HEK293 (cell line): ENCODE results near the gene F5.

Source experiments
- CTCF ChIA-PET: fragments of 350-600 bp; formaldehyde crosslinking; extraction: SDS; loops from one replicate; lab custom pipeline; 2021; ENCODE audit warnings: antibody characterized with exemption; lab: Yijun Ruan, JAX
- POLR2A ChIA-PET: fragments of 300-600 bp; formaldehyde crosslinking; extraction: SDS; loops from one replicate; lab custom pipeline; 2020; ENCODE audit warnings: antibody characterized with exemption, inconsistent platforms; lab: Yijun Ruan, JAX
- H3K27ac ChIP-seq: fragments of 200-500 bp; sonication (Bioruptor generic); 2 replicates; pipeline ENCODE4 v1.5.1; 2014; ENCODE audit warnings: low read depth, low read length, control low read depth, inconsistent platforms; ENCODE audit errors: extremely low read depth
- H3K36me3 ChIP-seq, 2 experiments: fragments of 200-500 bp in 1 of 2; sonication (Bioruptor generic) in 1 of 2; 1 replicate in 1 of 2; 2 replicates in 1 of 2; pipeline ENCODE4 v1.5.1; 2014 to 2017; ENCODE audit warnings: inconsistent platforms in 2 of 2, low read length in 2 of 2; ENCODE audit not compliant: control insufficient read depth in 2 of 2, insufficient read depth in 1 of 2
- H3K4me1 ChIP-seq: fragments of 200-500 bp; sonication (Bioruptor generic); 2 replicates; pipeline ENCODE4 v1.5.1; 2014; ENCODE audit warnings: mild to moderate bottlenecking, low read length, inconsistent platforms; ENCODE audit not compliant: control insufficient read depth, insufficient read depth
- H3K4me3 ChIP-seq: 2 replicates; pipeline ENCODE4 v1.5.1; 2011; ENCODE audit warnings: low read depth, mild to moderate bottlenecking, control low read depth, low read length, moderate library complexity
- H3K9me3 ChIP-seq: fragments of 200-500 bp; sonication (Bioruptor generic); 2 replicates; pipeline ENCODE4 v1.5.1; 2014; ENCODE audit warnings: low read depth, low read length, inconsistent platforms; ENCODE audit not compliant: control insufficient read depth, insufficient read depth
- IKZF3 ChIP-seq: fragments of 450-650 bp; IDR thresholded peaks from 2 replicates; pipeline ENCODE4 v1.5.0; 2018; ENCODE audit warnings: missing biosample characterization, mild to moderate bottlenecking, missing genetic modification characterization, moderate library complexity
- INSM2 ChIP-seq: fragments of 450-650 bp; formaldehyde crosslinking; IDR thresholded peaks from 2 replicates; pipeline ENCODE4 v1.5.1; 2016; ENCODE audit warnings: missing biosample characterization, missing genetic modification characterization
- KLF8 ChIP-seq: fragments of 450-650 bp; formaldehyde crosslinking; IDR thresholded peaks from 2 replicates; pipeline ENCODE4 v1.5.1; 2016; ENCODE audit warnings: missing biosample characterization, missing genetic modification characterization
- KLF9 ChIP-seq: fragments of 450-650 bp; formaldehyde crosslinking; IDR thresholded peaks from 2 replicates; pipeline ENCODE4 v1.5.1; 2016; ENCODE audit warnings: missing biosample characterization, missing genetic modification characterization, low read depth
- PBX3 ChIP-seq: sonication (generic); formaldehyde crosslinking; IDR thresholded peaks from 2 replicates; pipeline ENCODE4 v1.8.1; 2022; ENCODE audit warnings: mild to moderate bottlenecking, moderate library complexity, missing genetic modification reagents
- PRDM1 ChIP-seq: fragments of 450-650 bp; formaldehyde crosslinking; IDR thresholded peaks from 2 replicates; pipeline ENCODE4; 2016; ENCODE audit warnings: missing biosample characterization, missing genetic modification characterization
- SALL2 ChIP-seq: fragments of 450-650 bp; formaldehyde crosslinking; IDR thresholded peaks from 2 replicates; pipeline ENCODE4 v1.5.0; 2017; ENCODE audit warnings: missing biosample characterization, mild to moderate bottlenecking, missing genetic modification characterization, borderline replicate concordance
- ZBTB49 ChIP-seq: fragments of 450-650 bp; formaldehyde crosslinking; IDR thresholded peaks from 2 replicates; pipeline ENCODE4 v1.5.1; 2016; ENCODE audit warnings: missing biosample characterization, missing genetic modification characterization, low read depth
- ZBTB6 ChIP-seq: fragments of 450-650 bp; formaldehyde crosslinking; IDR thresholded peaks from 2 replicates; pipeline ENCODE4 v1.5.1; 2017; ENCODE audit warnings: missing biosample characterization, missing genetic modification characterization
- ZBTB8A ChIP-seq: fragments of 450-650 bp; formaldehyde crosslinking; IDR thresholded peaks from 2 replicates; pipeline ENCODE4 v1.5.1; 2016; ENCODE audit warnings: missing biosample characterization, missing genetic modification characterization
- ZNF112 ChIP-seq: fragments of 450-650 bp; formaldehyde crosslinking; IDR thresholded peaks from 2 replicates; pipeline ENCODE4 v1.5.0; 2017; ENCODE audit warnings: missing biosample characterization, missing genetic modification characterization
- ZNF280C ChIP-seq: fragments of 450-650 bp; formaldehyde crosslinking; IDR thresholded peaks from 2 replicates; pipeline ENCODE4 v1.5.1; 2016; ENCODE audit warnings: missing biosample characterization, missing genetic modification characterization
- ZNF292 ChIP-seq: fragments of 450-650 bp; formaldehyde crosslinking; IDR thresholded peaks from 2 replicates; pipeline ENCODE4 v1.5.1; 2016; ENCODE audit warnings: low read depth, missing biosample characterization, missing genetic modification characterization, borderline replicate concordance
- ZNF518A ChIP-seq: fragments of 450-650 bp; formaldehyde crosslinking; conservative IDR thresholded peaks from 2 replicates; pipeline ENCODE4 v1.5.1; 2016; ENCODE audit warnings: low read depth, missing biosample characterization, missing genetic modification characterization
- ZNF529 ChIP-seq: fragments of 450-650 bp; formaldehyde crosslinking; IDR thresholded peaks from 2 replicates; pipeline ENCODE4 v1.5.1; 2017; ENCODE audit warnings: missing genetic modification characterization, missing biosample characterization; ENCODE audit not compliant: insufficient replicate concordance
- ZNF560 ChIP-seq: fragments of 450-650 bp; formaldehyde crosslinking; IDR thresholded peaks from 2 replicates; pipeline ENCODE4 v1.5.1; 2017; ENCODE audit warnings: missing biosample characterization, missing genetic modification characterization, borderline replicate concordance
- ZNF670 ChIP-seq: fragments of 450-650 bp; formaldehyde crosslinking; IDR thresholded peaks from 2 replicates; pipeline ENCODE4 v1.5.1; 2016; ENCODE audit warnings: missing biosample characterization, missing genetic modification characterization, low read depth
- ZNF701 ChIP-seq: fragments of 450-650 bp; formaldehyde crosslinking; IDR thresholded peaks from 2 replicates; pipeline ENCODE4 v1.5.1; 2016; ENCODE audit warnings: missing biosample characterization, missing genetic modification characterization
- ZNF785 ChIP-seq: fragments of 450-650 bp; formaldehyde crosslinking; IDR thresholded peaks from 2 replicates; pipeline ENCODE4 v1.5.1; 2016; ENCODE audit warnings: missing biosample characterization, missing genetic modification characterization
- ZNF791 ChIP-seq: fragments of 450-650 bp; formaldehyde crosslinking; IDR thresholded peaks from 2 replicates; pipeline ENCODE4 v1.5.1; 2016; ENCODE audit warnings: missing biosample characterization, missing genetic modification characterization
- ZSCAN4 ChIP-seq: fragments of 450-650 bp; formaldehyde crosslinking; IDR thresholded peaks from 2 replicates; pipeline ENCODE4 v1.5.1; 2017; ENCODE audit warnings: missing biosample characterization, missing genetic modification characterization

The F5 gene

GRCh38 chr1:169515641-169516040, 70.6 kb downstream of the F5 start (continued):
- TF ChIP-seq ZNF518A (tag by site-specific recombination) (no peak), INSM2 (tag by site-specific recombination) (no peak), SALL2 (tag by site-specific recombination) (no peak), ZNF280C (tag by site-specific recombination) (no peak), PRDM1 (tag by site-specific recombination) (no peak)

- Histone ChIP-seq H3K9me3 (no peaks in the 10 kb centered on the region), H3K36me3 (no peaks in the 10 kb centered on the region), H3K27ac (no peak overlapping the region), H3K4me3 (no peak overlapping the region), H3K4me1 (no peaks in the 10 kb centered on the region)
- CTCF ChIA-PET: no interaction called here
- POLR2A ChIA-PET: no interaction called here
- TF ChIP-seq ZBTB6 (tag by site-specific recombination) (no peak), KLF8 (tag by site-specific recombination) (no peak), IKZF3 (tag by site-specific recombination) (no peak), ZNF560 (tag by site-specific recombination) (no peak), ZSCAN4 (no peak), ZNF112 (no peak), ZNF785 (tag by site-specific recombination) (no peak), ZNF670 (no peak), ZNF701 (tag by site-specific recombination) (no peak), KLF9 (no peak), ZNF529 (tag by site-specific recombination) (no peak), ZBTB49 (tag by site-specific recombination) (no peak), ZNF791 (tag by site-specific recombination) (no peak), PBX3 (no peak), ZBTB8A (tag by site-specific recombination) (no peak), ZNF292 (tag by site-specific recombination) (no peak)
Measured at GRCh38 chr1:169514566-169515270, 71.6 kb downstream of the F5 start.
